Ramos (cell line): ENCODE data around the gene USP49.

ENCODE experiments used
- in situ Hi-C: fragments of 300-500 bp; cut with MboI; formaldehyde crosslinking; loops from one replicate; pipeline ENCODE4 v1.14.3; 2022; ENCODE audit warnings: low sequenced_read_pairs; ENCODE audit not compliant: unreplicated experiment

USP49 gene

GRCh38 chr6:41740366-41741162 is 154.6 kb downstream of the USP49 start:
- in situ Hi-C loops = no loop called here
